Measurements from ENCODE around the gene EXOC4. TPM values are rescaled to one million over a fixed set of nuclear protein-coding genes. Genes with fewer than 3 reads are reported as not detected.

Gene EXOC4
- total RNA-seq, 2 donors from 2014 or later = 52.4 to 74.0 TPM

GRCh38 chr7:134081695-134082094 is 828.8 kb downstream of the EXOC4 start:
- Mint-ChIP-seq H3K9me3 (peaks cover 6 to 19% of the 10 kb centered on the region in 2 donors), H3K36me3 (peaks cover 0 to 4% of the 10 kb centered on the region in 2 donors), H3K27ac (peak overlapping the region in 1 of 2 donors; percentile 34)
- no peak for DNase-seq (ENCODE audit: low spot score in 2 of 2)
- ATAC-seq = no peak

GRCh38 chr7:134083766-134084487 is 831.0 kb downstream of the EXOC4 start:
- DNase-seq (ENCODE audit: low spot score in 2 of 2) = no peak
- Mint-ChIP-seq H3K9me3 (peaks cover 12 to 30% of the 10 kb centered on the region in 2 donors), H3K36me3 (peaks cover 2 to 9% of the 10 kb centered on the region in 2 donors), H3K27ac (no peak overlapping the region)
- ATAC-seq = no peak

GRCh38 chr7:134084488-134085144 is 831.7 kb downstream of the EXOC4 start:
- peaks cover 17 to 34% of the 10 kb centered on the region in 2 donors for H3K9me3 Mint-ChIP-seq
- H3K36me3 Mint-ChIP-seq = peaks cover 8 to 16% of the 10 kb centered on the region in 2 donors
- ATAC-seq = no peak
- no peak for DNase-seq (ENCODE audit: low spot score in 2 of 2)
- no peak overlapping the region for H3K27ac Mint-ChIP-seq

- no peak overlapping the region for H3K27ac Mint-ChIP-seq
- no peak for DNase-seq (ENCODE audit: low spot score in 2 of 2)
- peaks cover 15 to 23% of the 10 kb centered on the region in 2 donors for H3K36me3 Mint-ChIP-seq
- peaks cover 23 to 36% of the 10 kb centered on the region in 2 donors for H3K9me3 Mint-ChIP-seq
- no peak for ATAC-seq
Measured at GRCh38 chr7:134085311-134085710, 832.4 kb downstream of the EXOC4 start.

DNA sequence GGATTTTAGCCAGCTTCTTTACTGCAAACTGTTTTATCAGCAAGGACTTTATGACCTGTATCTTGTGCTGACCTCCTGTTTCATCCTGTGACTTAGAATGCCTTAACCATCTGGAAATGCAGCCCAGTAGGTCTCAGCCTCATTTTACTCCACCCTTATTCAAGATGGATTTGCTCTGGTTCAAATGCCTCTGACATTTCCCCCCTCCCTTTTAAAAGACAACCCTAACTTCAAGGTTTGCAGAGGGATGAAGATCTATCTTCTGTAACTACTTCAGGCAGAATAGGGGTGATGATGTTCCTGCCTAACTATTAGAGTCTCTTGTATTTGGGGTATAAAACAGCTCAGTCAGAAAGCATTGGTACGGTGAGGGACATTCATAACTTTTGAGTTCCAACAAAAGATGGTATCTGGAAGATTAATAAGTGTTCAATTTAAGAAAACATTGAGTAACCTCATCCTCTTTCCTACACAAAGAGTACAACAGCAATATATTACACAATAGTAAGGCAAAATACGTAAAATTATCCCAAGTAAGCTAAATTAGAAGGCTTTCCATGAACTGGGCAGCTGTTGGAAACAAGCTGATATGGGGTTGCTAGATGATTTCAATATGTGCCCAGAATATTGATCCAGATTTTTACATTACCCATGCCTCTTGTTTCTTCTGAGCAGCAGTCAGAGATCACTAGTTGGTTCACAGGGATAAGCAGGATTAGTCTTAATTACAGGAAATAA is 834.3 kb downstream of the EXOC4 start:
- ATAC-seq (no peak), DNase-seq (ENCODE audit: low spot score in 2 of 2) (no peak)
- Mint-ChIP-seq H3K9me3 (peaks cover 23 to 36% of the 10 kb centered on the region in 2 donors), H3K36me3 (peaks cover 19 to 25% of the 10 kb centered on the region in 2 donors), H3K27ac (no peak overlapping the region)

GRCh38 chr7:134088199-134088598 is 835.3 kb downstream of the EXOC4 start:
- peaks cover 23 to 25% of the 10 kb centered on the region in 2 donors for H3K36me3 Mint-ChIP-seq
- no peak overlapping the region for H3K27ac Mint-ChIP-seq
- DNase-seq (ENCODE audit: low spot score in 2 of 2) (no peak), ATAC-seq (no peak)
- H3K9me3 Mint-ChIP-seq = peaks cover 27 to 41% of the 10 kb centered on the region in 2 donors

GRCh38 chr7:134089446-134089845 is 836.6 kb downstream of the EXOC4 start:
- Mint-ChIP-seq H3K9me3 (peaks cover 38 to 48% of the 10 kb centered on the region in 2 donors), H3K27ac (no peak overlapping the region), H3K36me3 (peaks cover 36 to 37% of the 10 kb centered on the region in 2 donors)
- DNase-seq (ENCODE audit: low spot score in 2 of 2) (no peak), ATAC-seq (no peak)

DNA sequence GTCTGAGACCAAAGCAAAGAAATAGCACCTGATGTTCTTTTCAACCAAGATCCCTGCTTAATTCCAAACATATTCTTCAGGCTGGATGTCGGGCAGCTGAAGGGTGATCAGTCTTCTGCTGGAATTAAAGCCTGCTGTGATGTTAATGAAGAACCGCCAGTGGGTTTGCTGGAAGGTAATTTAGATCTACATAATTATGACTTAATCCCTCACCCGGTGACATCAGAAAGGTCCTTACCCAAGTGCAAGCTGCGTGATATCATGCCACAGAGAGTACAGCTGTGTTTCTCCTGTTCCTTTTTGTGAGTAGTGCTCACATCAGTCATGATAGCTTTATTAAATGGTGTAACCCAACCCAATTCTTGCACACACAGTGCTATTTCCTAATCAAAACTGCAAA is 845.2 kb downstream of the EXOC4 start:
- ATAC-seq (no peak), DNase-seq (ENCODE audit: low spot score in 2 of 2) (no peak)

GRCh38 chr7:134101716-134102115 is 848.8 kb downstream of the EXOC4 start:
- H3K36me3 Mint-ChIP-seq = no peaks in the 10 kb centered on the region
- DNase-seq (ENCODE audit: low spot score in 2 of 2) (no peak), ATAC-seq (peak; percentile 19 to 45)
- no peak overlapping the region for H3K27ac Mint-ChIP-seq
- peaks cover 0 to 3% of the 10 kb centered on the region in 2 donors for H3K9me3 Mint-ChIP-seq

More for the DNA sequence above, 845.2 kb downstream of the EXOC4 start:
- Mint-ChIP-seq H3K36me3 (peaks cover 15 to 18% of the 10 kb centered on the region in 2 donors), H3K9me3 (peaks cover 21 to 26% of the 10 kb centered on the region in 2 donors), H3K27ac (no peak overlapping the region)

GRCh38 chr7:134104166-134104565 is 851.3 kb downstream of the EXOC4 start:
- H3K9me3 Mint-ChIP-seq = peaks cover 0 to 3% of the 10 kb centered on the region in 2 donors
- ATAC-seq = peak; percentile 68 to 69
- H3K36me3 Mint-ChIP-seq = no peaks in the 10 kb centered on the region
- DNase-seq (ENCODE audit: low spot score in 2 of 2) = no peak
- no peak overlapping the region for H3K27ac Mint-ChIP-seq

DNA sequence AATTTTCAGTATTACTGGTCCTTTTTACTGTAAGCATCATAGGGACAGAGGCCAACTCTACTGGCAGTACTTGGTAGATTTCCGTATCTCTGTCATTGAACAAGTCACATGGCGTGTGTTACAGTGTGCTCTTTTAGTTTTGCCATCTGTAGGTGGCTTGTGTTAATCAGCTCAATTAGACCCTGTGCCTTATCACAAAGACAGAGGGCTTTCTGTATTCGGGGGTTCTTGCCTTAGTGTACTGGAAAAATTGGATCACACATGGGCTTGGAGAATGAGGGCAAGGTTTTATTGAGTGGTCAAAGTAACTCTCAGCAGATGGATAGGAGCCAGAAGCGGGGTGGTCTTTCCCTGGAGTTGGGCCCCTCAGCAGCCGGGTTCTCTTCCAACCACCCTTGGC is 853.0 kb downstream of the EXOC4 start:
- Mint-ChIP-seq H3K27ac (no peak overlapping the region), H3K9me3 (peaks cover 0 to 3% of the 10 kb centered on the region in 2 donors), H3K36me3 (no peaks in the 10 kb centered on the region)
- DNase-seq (ENCODE audit: low spot score in 2 of 2) (no peak), ATAC-seq (no peak)

- DNase-seq (ENCODE audit: low spot score in 2 of 2) (no peak), ATAC-seq (no peak)
- Mint-ChIP-seq H3K27ac (no peak overlapping the region), H3K9me3 (no peaks in the 10 kb centered on the region), H3K36me3 (no peaks in the 10 kb centered on the region)
Measured at GRCh38 chr7:134108802-134109201, 855.9 kb downstream of the EXOC4 start.

- DNase-seq (ENCODE audit: low spot score in 2 of 2) (no peak), ATAC-seq (no peak)
- H3K36me3 Mint-ChIP-seq = no peaks in the 10 kb centered on the region
- H3K9me3 Mint-ChIP-seq = no peaks in the 10 kb centered on the region
- no peak overlapping the region for H3K27ac Mint-ChIP-seq
Measured at GRCh38 chr7:134113655-134114054, 860.8 kb downstream of the EXOC4 start.

DNA sequence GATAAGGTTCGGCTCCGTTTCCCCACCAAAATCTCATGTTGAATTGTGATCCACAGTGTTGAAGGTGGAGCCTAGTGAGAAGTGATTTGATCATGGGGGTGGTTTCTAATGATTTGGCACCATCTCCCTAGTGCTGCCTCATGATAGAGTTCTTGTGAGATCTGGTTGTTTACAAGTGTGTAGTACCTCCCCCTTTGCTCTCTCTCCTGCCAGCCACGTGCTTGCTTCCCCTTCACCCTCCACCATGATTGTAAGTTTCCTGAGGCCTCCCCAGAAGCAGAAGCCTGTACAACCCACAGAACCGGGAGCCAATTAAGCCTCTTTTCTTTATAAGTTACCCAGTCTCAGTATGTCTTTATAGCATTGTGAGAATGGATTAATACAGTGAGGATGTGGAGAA is 862.1 kb downstream of the EXOC4 start:
- no peak for DNase-seq (ENCODE audit: low spot score in 2 of 2)
- no peaks in the 10 kb centered on the region for H3K9me3 Mint-ChIP-seq
- no peak for ATAC-seq
- H3K27ac Mint-ChIP-seq = no peak overlapping the region
- no peaks in the 10 kb centered on the region for H3K36me3 Mint-ChIP-seq

Measured in activated naive CD4-positive, alpha-beta T cell treated with anti-CD3 and anti-CD28 coated beads, Interleukin-2, amount 50 U/mL, for 72 hours (primary cell).